AG09319 (cell line): ENCODE data around the gene ITIH2.
"Not testable (repeated sequence)": the region's sequence is repeated elsewhere in the genome, so short reads cannot be mapped to it uniquely, and the experiment has no call there.

Experiments
- DNase-seq: peaks from one replicate; pipeline ENCODE4 v3.0.0-alpha.2; 2010; ENCODE audit warnings: low read depth; ENCODE audit errors: extremely low read depth
- CTCF ChIP-seq: IDR thresholded peaks from 2 replicates; pipeline ENCODE4 v1.5.1; 2011; ENCODE audit warnings: low read depth, mild to moderate bottlenecking, inconsistent platforms, low read length, moderate library complexity

Gene ITIH2

DNA sequence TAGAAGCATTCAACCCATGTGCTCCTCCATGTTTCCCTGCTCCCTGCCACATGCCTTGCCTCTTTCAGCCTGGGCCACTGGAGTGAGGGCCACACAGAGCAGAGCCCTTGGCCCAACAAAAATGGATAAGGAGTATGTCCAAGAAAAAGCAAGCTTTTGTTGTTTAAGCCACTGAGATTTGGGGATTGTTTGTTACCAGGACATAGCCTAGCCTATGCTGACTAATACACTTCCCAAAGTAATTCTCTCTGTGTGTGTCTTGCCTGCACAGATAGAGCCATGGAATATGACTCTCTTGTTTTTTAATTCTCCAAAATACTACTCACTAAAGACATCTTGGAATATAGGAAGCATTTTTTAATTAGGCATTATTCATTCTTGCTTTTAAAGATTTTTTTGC is 13.5 kb upstream of the ITIH2 start:
- TF ChIP-seq CTCF = no peak

DNA sequence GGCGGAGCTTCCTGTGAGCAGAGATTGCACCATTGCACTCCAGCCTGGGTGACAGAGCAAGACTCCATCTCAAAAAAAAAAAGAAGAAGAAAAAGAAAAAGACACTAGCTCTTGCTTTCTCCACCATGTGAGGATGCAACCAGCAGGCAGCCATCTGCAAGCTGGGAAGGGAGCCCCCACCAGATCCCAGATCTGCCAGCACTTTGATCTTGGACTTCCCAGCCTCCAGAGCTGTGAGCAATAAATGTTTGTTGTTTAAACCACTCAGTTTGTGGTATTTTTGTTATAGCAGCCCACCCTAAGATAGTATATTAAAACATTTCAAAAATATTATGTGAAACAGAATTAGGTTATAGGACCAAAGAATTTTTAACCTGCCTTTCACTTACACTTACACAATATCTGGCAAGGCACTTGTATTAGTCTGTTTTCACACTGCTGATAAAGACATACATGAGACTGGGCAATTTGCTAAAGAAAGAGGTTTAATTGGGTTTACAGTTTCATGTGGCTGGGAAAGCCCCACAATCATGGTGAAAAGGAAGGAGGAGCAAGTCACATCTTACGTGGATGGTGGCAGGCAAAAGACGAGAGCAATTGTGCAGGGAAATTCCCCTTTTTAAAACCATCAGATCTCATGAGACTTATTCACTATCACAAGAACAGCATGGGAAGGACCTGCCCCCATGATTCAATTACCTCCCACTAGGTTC is 12.1 kb upstream of the ITIH2 start:
- not testable (repeated sequence) for DNase-seq

More for the DNA sequence above, 13.5 kb upstream of the ITIH2 start:
- DNase-seq = no peak

- not testable (repeated sequence) for DNase-seq
These were observed 10.7 kb upstream of the ITIH2 start for GRCh38 chr10:7692368-7692767.

- DNase-seq = not testable (repeated sequence)
These were observed 9.9 kb upstream of the ITIH2 start for GRCh38 chr10:7693194-7693593.

DNA sequence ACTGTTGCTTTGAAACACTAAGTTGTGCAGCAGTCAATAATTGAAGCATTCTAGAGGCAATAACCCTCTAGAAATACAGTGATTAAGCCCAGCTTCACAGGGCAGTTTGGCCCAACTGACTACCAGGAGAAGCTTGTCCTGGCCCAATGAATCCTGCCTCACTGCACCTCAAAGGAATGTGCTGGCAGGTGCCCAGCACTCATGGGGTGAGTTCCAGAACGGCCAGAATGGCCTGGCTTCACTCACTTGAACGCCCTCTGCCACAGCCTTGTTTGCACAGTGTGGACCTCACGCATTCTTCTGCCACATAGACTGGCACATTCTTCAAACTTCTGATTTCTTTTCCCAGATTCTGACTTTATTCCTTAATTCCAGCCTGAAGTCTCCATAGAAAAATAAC is 6.6 kb upstream of the ITIH2 start:
- DNase-seq = no peak
- no peak for TF ChIP-seq CTCF

GRCh38 chr10:7697426-7697825 is 5.7 kb upstream of the ITIH2 start:
- no peak for DNase-seq
- TF ChIP-seq CTCF = no peak

- DNase-seq = no peak
These were observed 2.5 kb upstream of the ITIH2 start for GRCh38 chr10:7700577-7701125.

DNA sequence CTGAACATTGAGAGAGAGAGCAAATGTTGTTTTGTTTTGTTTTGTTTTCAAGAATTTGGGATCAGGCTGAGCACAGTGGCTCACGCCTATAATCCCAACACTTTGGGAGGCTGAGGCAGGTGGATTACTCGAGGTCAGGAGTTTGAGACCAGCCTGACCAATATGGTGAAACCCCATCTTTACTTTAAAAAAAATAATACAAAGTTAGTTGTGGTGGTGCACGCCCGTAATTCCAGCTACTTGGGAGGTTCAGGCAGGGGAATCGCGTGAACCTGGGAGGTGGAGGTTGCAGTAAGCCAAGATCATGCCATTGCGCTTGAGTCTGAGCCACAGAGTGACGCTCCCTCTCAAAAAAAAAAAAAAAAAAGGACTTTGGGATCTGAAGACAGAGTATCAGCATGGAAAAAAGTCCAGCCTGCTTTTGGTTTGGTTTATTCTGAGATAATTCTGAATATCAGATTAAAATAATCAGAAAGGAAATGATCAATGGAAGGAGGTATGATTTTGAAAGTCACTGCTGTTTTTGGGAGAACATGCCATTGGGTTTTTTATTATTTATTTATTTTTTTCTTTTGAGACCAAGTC is 1.9 kb upstream of the ITIH2 start:
- no peak for TF ChIP-seq CTCF
- DNase-seq = no peak

More at GRCh38 chr10:7700577-7701125, 2.5 kb upstream of the ITIH2 start:
- no peak for TF ChIP-seq CTCF

- DNase-seq = no peak
- no peak for TF ChIP-seq CTCF
These were observed 766 bp upstream of the ITIH2 start for GRCh38 chr10:7702288-7702812.
